ENCODE data around the gene KRTAP1-3.

KRTAP1-3 gene

GRCh38 chr17:41073676-41074075 is 39.0 kb upstream of the KRTAP1-3 start:
- no peak overlapping the region for H3K27ac ChIP-seq (ENCODE audit: extremely low read depth, low read depth, low read length)
- no peaks in the 10 kb centered on the region for H3K4me1 ChIP-seq (ENCODE audit: control insufficient read depth, insufficient read depth, low read length)
- ChIA-PET CTCF (interaction anchor here (0.8 to 1.8 kb wide), 3 partner anchors 575 to 589 kb away, joined by 3 read pairs; no protein-coding TSS in a partner anchor), POLR2A (no interaction called here)
- H3K4me3 ChIP-seq (ENCODE audit: low read depth, low read length), result no peak overlapping the region
- H3K36me3 ChIP-seq (ENCODE audit: control insufficient read depth in 2 of 2, insufficient read depth in 1 of 2, low read length in 2 of 2), result no peaks in the 10 kb centered on the region
- TF ChIP-seq, protein P1, sequence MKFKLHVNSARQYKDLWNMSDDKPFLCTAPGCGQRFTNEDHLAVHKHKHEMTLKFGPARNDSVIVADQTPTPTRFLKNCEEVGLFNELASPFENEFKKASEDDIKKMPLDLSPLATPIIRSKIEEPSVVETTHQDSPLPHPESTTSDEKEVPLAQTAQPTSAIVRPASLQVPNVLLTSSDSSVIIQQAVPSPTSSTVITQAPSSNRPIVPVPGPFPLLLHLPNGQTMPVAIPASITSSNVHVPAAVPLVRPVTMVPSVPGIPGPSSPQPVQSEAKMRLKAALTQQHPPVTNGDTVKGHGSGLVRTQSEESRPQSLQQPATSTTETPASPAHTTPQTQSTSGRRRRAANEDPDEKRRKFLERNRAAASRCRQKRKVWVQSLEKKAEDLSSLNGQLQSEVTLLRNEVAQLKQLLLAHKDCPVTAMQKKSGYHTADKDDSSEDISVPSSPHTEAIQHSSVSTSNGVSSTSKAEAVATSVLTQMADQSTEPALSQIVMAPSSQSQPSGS (tag by site-specific recombination; IDR thresholded peaks at IDR 0.05; ENCODE audit: low read depth), result no peak
- TF ChIP-seq ZNF354C (tag by site-specific recombination; IDR thresholded peaks at IDR 0.05; ENCODE audit: borderline replicate concordance, low read depth), result no peak
- TF ChIP-seq, protein P2, sequence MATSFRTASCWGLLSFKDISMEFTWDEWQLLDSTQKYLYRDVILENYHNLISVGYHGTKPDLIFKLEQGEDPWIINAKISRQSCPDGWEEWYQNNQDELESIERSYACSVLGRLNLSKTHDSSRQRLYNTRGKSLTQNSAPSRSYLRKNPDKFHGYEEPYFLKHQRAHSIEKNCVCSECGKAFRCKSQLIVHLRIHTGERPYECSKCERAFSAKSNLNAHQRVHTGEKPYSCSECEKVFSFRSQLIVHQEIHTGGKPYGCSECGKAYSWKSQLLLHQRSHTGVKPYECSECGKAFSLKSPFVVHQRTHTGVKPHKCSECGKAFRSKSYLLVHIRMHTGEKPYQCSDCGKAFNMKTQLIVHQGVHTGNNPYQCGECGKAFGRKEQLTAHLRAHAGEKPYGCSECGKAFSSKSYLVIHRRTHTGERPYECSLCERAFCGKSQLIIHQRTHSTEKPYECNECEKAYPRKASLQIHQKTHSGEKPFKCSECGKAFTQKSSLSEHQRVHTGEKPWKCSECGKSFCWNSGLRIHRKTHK (tag by site-specific recombination; IDR thresholded peaks at IDR 0.05), result no peak
- TF ChIP-seq ZNF830 (tag by site-specific recombination; IDR thresholded peaks at IDR 0.05; ENCODE audit: low read depth), result no peak
- no peak for TF ChIP-seq MZF1 (tag by site-specific recombination; IDR thresholded peaks at IDR 0.05; ENCODE audit: borderline replicate concordance)
- TF ChIP-seq, protein P3, sequence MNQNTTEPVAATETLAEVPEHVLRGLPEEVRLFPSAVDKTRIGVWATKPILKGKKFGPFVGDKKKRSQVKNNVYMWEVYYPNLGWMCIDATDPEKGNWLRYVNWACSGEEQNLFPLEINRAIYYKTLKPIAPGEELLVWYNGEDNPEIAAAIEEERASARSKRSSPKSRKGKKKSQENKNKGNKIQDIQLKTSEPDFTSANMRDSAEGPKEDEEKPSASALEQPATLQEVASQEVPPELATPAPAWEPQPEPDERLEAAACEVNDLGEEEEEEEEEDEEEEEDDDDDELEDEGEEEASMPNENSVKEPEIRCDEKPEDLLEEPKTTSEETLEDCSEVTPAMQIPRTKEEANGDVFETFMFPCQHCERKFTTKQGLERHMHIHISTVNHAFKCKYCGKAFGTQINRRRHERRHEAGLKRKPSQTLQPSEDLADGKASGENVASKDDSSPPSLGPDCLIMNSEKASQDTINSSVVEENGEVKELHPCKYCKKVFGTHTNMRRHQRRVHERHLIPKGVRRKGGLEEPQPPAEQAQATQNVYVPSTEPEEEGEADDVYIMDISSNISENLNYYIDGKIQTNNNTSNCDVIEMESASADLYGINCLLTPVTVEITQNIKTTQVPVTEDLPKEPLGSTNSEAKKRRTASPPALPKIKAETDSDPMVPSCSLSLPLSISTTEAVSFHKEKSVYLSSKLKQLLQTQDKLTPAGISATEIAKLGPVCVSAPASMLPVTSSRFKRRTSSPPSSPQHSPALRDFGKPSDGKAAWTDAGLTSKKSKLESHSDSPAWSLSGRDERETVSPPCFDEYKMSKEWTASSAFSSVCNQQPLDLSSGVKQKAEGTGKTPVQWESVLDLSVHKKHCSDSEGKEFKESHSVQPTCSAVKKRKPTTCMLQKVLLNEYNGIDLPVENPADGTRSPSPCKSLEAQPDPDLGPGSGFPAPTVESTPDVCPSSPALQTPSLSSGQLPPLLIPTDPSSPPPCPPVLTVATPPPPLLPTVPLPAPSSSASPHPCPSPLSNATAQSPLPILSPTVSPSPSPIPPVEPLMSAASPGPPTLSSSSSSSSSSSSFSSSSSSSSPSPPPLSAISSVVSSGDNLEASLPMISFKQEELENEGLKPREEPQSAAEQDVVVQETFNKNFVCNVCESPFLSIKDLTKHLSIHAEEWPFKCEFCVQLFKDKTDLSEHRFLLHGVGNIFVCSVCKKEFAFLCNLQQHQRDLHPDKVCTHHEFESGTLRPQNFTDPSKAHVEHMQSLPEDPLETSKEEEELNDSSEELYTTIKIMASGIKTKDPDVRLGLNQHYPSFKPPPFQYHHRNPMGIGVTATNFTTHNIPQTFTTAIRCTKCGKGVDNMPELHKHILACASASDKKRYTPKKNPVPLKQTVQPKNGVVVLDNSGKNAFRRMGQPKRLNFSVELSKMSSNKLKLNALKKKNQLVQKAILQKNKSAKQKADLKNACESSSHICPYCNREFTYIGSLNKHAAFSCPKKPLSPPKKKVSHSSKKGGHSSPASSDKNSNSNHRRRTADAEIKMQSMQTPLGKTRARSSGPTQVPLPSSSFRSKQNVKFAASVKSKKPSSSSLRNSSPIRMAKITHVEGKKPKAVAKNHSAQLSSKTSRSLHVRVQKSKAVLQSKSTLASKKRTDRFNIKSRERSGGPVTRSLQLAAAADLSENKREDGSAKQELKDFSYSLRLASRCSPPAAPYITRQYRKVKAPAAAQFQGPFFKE (tag by site-specific recombination; IDR thresholded peaks at IDR 0.05; ENCODE audit: borderline replicate concordance), result no peak
- no peak for TF ChIP-seq GFI1B (tag by site-specific recombination; IDR thresholded peaks at IDR 0.05)
- TF ChIP-seq ZSCAN5A (tag by site-specific recombination; IDR thresholded peaks at IDR 0.05), result no peak
- TF ChIP-seq, protein P4, sequence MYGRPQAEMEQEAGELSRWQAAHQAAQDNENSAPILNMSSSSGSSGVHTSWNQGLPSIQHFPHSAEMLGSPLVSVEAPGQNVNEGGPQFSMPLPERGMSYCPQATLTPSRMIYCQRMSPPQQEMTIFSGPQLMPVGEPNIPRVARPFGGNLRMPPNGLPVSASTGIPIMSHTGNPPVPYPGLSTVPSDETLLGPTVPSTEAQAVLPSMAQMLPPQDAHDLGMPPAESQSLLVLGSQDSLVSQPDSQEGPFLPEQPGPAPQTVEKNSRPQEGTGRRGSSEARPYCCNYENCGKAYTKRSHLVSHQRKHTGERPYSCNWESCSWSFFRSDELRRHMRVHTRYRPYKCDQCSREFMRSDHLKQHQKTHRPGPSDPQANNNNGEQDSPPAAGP (tag by site-specific recombination; IDR thresholded peaks at IDR 0.05), result no peak
- TF ChIP-seq ZNF623 (tag by site-specific recombination; IDR thresholded peaks at IDR 0.05), result no peak
- H3K9me3 ChIP-seq (ENCODE audit: control insufficient read depth, insufficient read depth, low read depth, low read length), result no peaks in the 10 kb centered on the region

DNA sequence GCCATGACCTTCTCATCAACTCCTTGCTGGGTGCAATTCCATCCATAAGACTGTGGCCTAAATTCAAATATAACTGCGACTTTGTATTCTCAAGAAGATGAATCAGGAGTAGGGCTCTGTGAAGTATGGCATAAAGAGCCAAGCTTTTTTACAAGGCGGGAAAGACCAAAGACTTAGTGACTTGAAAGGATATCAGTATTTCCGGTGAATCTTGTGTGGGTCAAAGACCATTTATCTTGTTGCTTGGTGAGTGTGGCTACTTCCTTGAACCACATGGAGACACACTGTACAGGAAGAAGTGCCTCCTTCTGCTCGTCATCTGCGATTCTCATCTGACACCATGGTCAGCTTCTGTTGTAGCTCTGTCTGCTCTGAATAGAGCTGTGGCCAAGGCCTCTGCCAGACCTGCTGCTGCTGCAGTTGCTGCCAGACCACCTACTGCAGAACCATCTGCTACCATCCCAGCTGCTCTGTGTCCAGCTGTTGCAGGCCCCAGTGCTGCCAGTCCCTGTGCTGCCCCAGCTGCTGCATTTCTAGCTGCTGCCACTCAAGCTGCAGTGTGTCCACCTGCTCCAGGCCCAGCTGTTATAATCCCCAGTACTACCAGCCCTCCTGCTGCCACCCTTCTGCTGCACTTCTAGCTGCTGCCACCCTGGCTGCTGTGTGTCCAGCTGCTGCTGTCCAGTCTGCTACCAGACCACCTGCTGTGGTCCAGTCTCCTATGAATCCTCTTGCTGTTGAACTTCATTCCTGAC is 37.1 kb upstream of the KRTAP1-3 start:
- TF ChIP-seq ZNF121 (tag by site-specific recombination; IDR thresholded peaks at IDR 0.05) (no peak), ZNF202 (tag by site-specific recombination; IDR thresholded peaks at IDR 0.05; ENCODE audit: borderline replicate concordance) (no peak), ZNF510 (tag by site-specific recombination; IDR thresholded peaks at IDR 0.05; ENCODE audit: insufficient replicate concordance) (no peak)
- no peak overlapping the region for H3K4me3 ChIP-seq (ENCODE audit: low read depth, low read length)
- ChIA-PET CTCF (interaction anchor here (0.7 to 1.5 kb wide), 4 partner anchors 12 to 576 kb away, joined by 3 to 5 read pairs (median 4); partner anchors contain the start of gene KRTAP2-3), POLR2A (no interaction called here)
- H3K27ac ChIP-seq (ENCODE audit: extremely low read depth, low read depth, low read length), result no peak overlapping the region
- no peaks in the 10 kb centered on the region for H3K9me3 ChIP-seq (ENCODE audit: control insufficient read depth, insufficient read depth, low read depth, low read length)
- no peaks in the 10 kb centered on the region for H3K4me1 ChIP-seq (ENCODE audit: control insufficient read depth, insufficient read depth, low read length)
- no peaks in the 10 kb centered on the region for H3K36me3 ChIP-seq (ENCODE audit: control insufficient read depth in 2 of 2, insufficient read depth in 1 of 2, low read length in 2 of 2)

Measured in HEK293 (cell line).